DND-41 (cell line): ENCODE results near the gene MAGI1.

Experiments used
- ATAC-seq: fragments of 200-7000 bp; cut with Tn5 transposase; 3 replicates; pipeline ENCODE4 v1.9.1; 2021; ENCODE audit warnings: low read depth; ENCODE audit not compliant: insufficient read depth
- DNase-seq: peaks from one replicate; pipeline ENCODE4 v3.0.0-alpha.2; 2020
- H2AFZ ChIP-seq: 2 replicates; pipeline ENCODE4 v1.6.0; 2012; ENCODE audit warnings: low read depth, low read length
- H3K27ac ChIP-seq: 2 replicates; pipeline ENCODE4 v1.5.1; 2012; ENCODE audit warnings: low read length, inconsistent platforms
- H3K27me3 ChIP-seq: fragments of 200-600 bp; sonication (generic); 2 replicates; pipeline ENCODE4 v1.6.0; 2012; ENCODE audit warnings: low read length, mild to moderate bottlenecking, inconsistent platforms; ENCODE audit not compliant: insufficient read depth, poor library complexity
- H3K36me3 ChIP-seq: 2 replicates; pipeline ENCODE4 v1.5.1; 2012; ENCODE audit warnings: low read length, inconsistent platforms; ENCODE audit not compliant: insufficient read depth
- H3K4me1 ChIP-seq: 2 replicates; pipeline ENCODE4 v1.5.1; 2012; ENCODE audit warnings: mild to moderate bottlenecking, low read length; ENCODE audit not compliant: insufficient read depth
- H3K4me2 ChIP-seq: 2 replicates; pipeline ENCODE4 v1.6.0; 2012; ENCODE audit warnings: mild to moderate bottlenecking, moderate library complexity, low read length, inconsistent platforms; ENCODE audit not compliant: insufficient read depth
- H3K4me3 ChIP-seq, 2 experiments: fragments of 200-600 bp in 1 of 2; shearing (Covaris generic) in 1 of 2; 2 replicates each; pipeline ENCODE4 v1.5.1; 2012 to 2016; ENCODE audit warnings: inconsistent platforms in 2 of 2, low read length in 2 of 2, mild to moderate bottlenecking in 2 of 2, low read depth in 1 of 2, moderate library complexity in 1 of 2
- H3K79me2 ChIP-seq: 2 replicates; pipeline ENCODE4 v1.6.0; 2012; ENCODE audit warnings: low read length, inconsistent platforms; ENCODE audit not compliant: insufficient read depth
- H3K9ac ChIP-seq: 2 replicates; pipeline ENCODE4 v1.6.0; 2012; ENCODE audit warnings: low read depth, mild to moderate bottlenecking, inconsistent platforms, low read length, moderate library complexity
- H3K9me3 ChIP-seq: 2 replicates; pipeline ENCODE4 v1.5.1; 2012; ENCODE audit warnings: low read length, moderate library complexity, mild to moderate bottlenecking, inconsistent platforms; ENCODE audit not compliant: insufficient read depth, severe bottlenecking
- H4K20me1 ChIP-seq: 2 replicates; pipeline ENCODE4 v1.6.0; 2012; ENCODE audit warnings: low read length; ENCODE audit not compliant: insufficient read depth
- CTCF ChIP-seq: IDR thresholded peaks from 2 replicates; pipeline ENCODE4 v1.5.1; 2012; ENCODE audit warnings: borderline replicate concordance, low read length, moderate library complexity, mild to moderate bottlenecking; ENCODE audit not compliant: poor library complexity, severe bottlenecking; ENCODE audit errors: extremely low read depth
- EZH2 ChIP-seq: IDR thresholded peaks from 3 replicates; pipeline ENCODE4 v1.6.1; 2012; ENCODE audit warnings: borderline replicate concordance, low read depth, mild to moderate bottlenecking, moderate library complexity, low read length, inconsistent platforms; ENCODE audit not compliant: severe bottlenecking

Gene MAGI1

DNA sequence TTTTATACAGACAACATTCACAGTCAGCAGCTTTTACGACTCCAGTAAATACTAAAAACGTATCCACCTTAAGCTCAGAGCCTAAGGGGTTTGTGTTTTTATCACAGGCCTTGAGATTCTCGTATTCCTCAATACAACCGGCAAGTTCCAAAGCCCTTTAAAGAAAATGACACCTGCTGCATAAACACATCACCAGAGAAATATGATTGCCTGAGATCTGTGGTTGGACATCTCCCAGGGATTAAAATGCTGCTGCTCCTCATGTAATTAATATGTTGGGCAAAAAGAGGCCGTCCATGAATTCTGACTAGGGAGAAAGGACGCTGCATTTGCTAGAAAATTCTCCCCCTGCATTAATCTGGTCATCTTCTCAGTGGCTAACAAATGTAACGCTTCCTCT is 544.8 kb downstream of the MAGI1 start:
- Histone ChIP-seq H3K36me3 (no peaks in the 10 kb centered on the region), H3K4me2 (no peak overlapping the region), H3K79me2 (no peaks in the 10 kb centered on the region), H3K27ac (no peak overlapping the region), H2AFZ (no peak overlapping the region), H3K9me3 (no peaks in the 10 kb centered on the region), H3K4me3 (no peak overlapping the region), H3K4me1 (no peaks in the 10 kb centered on the region), H3K9ac (no peak overlapping the region), H4K20me1 (no peaks in the 10 kb centered on the region), H3K27me3 (no peaks in the 10 kb centered on the region)
- TF ChIP-seq CTCF = no peak
- TF ChIP-seq EZH2 = no peak
- ATAC-seq = no peak
- DNase-seq = no peak

- TF ChIP-seq CTCF (no peak), EZH2 (no peak)
- no peak overlapping the region for H3K4me2 ChIP-seq
- no peaks in the 10 kb centered on the region for H3K9me3 ChIP-seq
- H4K20me1 ChIP-seq = no peaks in the 10 kb centered on the region
- DNase-seq = no peak
- no peak overlapping the region for H3K27ac ChIP-seq
- no peaks in the 10 kb centered on the region for H3K79me2 ChIP-seq
- H3K9ac ChIP-seq = no peak overlapping the region
- H3K36me3 ChIP-seq = no peaks in the 10 kb centered on the region
- no peak overlapping the region for H2AFZ ChIP-seq
- H3K4me1 ChIP-seq = no peaks in the 10 kb centered on the region
- no peak overlapping the region for H3K4me3 ChIP-seq
- no peak for ATAC-seq
- no peaks in the 10 kb centered on the region for H3K27me3 ChIP-seq
Observed at GRCh38 chr3:65493371-65493882, 545.3 kb downstream of the MAGI1 start.

DNA sequence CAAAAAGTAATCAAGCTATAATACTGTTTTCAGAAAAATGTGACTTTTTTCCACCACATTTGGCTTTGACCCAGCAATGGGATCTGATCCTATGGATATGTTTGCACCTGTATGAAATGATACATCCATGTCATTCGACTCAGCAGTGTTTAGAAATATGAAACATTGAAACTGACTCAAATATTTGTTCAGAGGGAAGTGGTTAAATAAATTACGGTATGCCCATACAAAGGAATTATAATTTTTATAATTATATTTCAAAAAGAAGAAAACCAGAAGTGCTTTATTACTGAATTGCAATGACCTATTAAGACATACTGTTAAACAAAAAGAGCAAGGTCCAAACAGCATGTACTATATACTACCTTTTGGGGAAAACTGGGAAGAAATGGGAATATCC is 546.5 kb downstream of the MAGI1 start:
- Histone ChIP-seq H3K9me3 (no peaks in the 10 kb centered on the region), H4K20me1 (no peaks in the 10 kb centered on the region)

More for the DNA sequence above, 546.5 kb downstream of the MAGI1 start:
- no peak overlapping the region for H3K4me3 ChIP-seq
- no peak for TF ChIP-seq CTCF
- TF ChIP-seq EZH2 = no peak
- no peak overlapping the region for H3K4me2 ChIP-seq
- H3K27me3 ChIP-seq = no peaks in the 10 kb centered on the region
- no peaks in the 10 kb centered on the region for H3K4me1 ChIP-seq
- no peak overlapping the region for H3K27ac ChIP-seq
- no peaks in the 10 kb centered on the region for H3K79me2 ChIP-seq
- no peak overlapping the region for H3K9ac ChIP-seq
- ATAC-seq (no peak), DNase-seq (no peak)
- no peaks in the 10 kb centered on the region for H3K36me3 ChIP-seq
- H2AFZ ChIP-seq = no peak overlapping the region
